Amniotic stem cell (primary cell): ENCODE data around the gene FGFBP2.

Experiments used
- DNase-seq: peaks from one replicate; lab custom pipeline; 2025; lab: John Stamatoyannopoulos, UW

FGFBP2 gene

GRCh38 chr4:15963001-15963451 lies at the start of gene FGFBP2:
Gene FGFBP2 (minus strand): TSS chr4:15963175. CDS start chr4:15963129, 46 bp downstream.
- DNase-seq = peak; percentile 34

- DNase-seq = no peak
Measured at GRCh38 chr4:16011173-16011572, 48.2 kb upstream of the FGFBP2 start.

- no peak for DNase-seq
Measured at GRCh38 chr4:16009153-16009552, 46.2 kb upstream of the FGFBP2 start.

- no peak for DNase-seq
Measured at GRCh38 chr4:16007471-16008095, 44.6 kb upstream of the FGFBP2 start.

DNA sequence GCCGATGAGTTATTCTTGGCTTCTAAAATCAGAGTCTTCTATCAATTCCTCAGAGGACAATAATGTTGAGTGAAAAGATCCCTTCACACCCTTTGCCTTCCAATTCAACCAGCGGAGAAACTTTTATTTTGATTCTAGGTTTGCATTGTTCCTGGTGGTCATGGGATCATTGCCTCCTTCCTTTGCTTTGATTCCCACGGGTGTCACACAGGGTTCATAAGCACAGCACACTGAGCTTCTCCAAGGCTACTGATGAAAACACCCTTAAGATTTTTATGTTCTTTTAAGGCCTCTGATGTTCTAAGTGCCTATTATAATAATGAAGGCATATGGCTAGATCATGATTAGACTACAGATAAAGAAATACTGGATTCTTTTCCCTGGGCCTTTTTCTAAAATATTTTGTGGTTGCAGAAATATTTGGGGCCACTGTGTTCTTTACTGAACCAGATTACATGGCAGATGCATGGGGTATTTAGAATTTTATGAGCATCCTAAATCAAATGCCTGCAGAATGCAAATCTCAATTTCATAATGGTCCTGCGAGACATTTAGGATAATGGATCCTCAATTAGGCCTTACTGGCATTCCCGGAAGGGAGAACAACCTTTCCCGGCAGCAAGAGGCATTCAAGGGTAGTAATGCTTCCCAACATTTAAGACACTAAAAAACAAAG lies 43.9 kb upstream of the FGFBP2 start:
- no peak for DNase-seq

DNA sequence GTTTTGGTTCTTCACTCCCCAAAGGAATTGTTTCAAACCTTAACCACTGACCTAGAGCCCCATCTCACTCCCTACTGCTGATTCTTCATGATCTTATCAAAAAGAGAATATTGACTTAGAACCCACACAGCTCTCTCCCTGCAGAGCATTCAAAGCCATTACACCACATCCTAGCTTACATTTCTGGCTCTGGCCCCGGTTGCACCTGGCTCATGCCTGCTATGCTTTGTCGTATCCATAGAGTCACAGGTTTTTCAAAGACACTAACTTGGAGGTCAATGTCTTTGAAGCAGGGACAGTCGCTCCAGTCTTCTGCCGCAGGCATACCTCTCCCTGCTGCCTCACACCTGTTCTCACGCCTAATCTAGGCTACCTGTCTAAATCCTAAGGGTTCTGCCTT lies 42.7 kb upstream of the FGFBP2 start:
- no peak for DNase-seq

DNA sequence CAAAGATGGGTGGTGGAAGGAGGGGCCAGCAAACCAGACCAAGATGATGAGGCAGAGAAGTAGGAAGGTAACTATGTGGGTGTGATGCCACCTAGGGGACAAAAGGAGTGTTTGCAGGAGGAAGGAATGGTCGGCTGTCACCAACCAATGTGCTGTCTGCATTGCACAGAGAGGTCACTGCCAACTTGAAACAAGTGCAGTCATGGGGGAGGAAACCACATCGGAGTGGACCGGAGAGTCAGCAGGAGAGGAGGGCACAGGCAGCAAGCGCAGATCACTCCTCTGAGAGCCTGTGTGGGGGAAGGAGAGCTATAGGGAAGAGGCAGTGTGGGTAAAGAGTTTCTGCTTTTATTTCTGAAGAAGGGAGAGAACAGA lies 38.5 kb upstream of the FGFBP2 start:
- peak; percentile 29 for DNase-seq

- DNase-seq = no peak
Measured at GRCh38 chr4:16000708-16001483, 37.9 kb upstream of the FGFBP2 start.

DNA sequence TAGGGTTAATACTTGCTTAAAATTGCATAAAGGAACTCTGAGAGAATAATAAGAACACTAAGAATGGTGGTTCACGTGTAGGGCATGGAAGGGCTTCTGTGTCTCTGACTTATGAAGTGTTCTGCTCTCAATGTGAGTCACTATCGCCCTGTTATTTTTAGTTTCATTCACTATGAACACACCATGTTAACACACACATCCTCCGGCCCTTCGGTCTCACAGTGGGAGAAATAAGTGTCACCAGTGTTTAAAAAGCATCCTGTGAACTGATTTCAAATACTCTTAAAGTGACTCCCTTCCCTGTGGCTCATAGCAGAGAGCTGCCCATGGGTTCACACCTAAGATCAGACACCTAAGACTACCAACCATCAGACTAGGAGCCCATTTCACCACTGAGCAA lies 33.8 kb upstream of the FGFBP2 start:
- no peak for DNase-seq

DNA sequence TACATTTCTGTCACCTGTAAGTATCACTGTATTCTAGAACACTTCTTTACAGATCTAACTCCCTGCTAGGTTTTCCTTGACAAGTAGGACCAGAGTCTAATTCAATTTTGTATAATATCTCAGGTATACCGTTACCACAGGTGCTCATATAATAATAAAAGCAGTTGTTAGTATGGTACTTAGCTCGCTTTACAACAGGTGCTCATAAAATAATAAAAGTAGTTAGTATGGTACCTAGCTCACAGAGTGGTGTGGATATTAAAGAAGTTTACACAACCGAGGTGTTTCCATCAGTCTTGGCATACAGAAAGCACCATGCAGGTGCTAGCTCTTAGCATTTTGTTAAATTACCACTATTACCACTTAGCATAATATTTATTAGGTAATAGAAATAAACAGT lies 32.9 kb upstream of the FGFBP2 start:
- no peak for DNase-seq

DNA sequence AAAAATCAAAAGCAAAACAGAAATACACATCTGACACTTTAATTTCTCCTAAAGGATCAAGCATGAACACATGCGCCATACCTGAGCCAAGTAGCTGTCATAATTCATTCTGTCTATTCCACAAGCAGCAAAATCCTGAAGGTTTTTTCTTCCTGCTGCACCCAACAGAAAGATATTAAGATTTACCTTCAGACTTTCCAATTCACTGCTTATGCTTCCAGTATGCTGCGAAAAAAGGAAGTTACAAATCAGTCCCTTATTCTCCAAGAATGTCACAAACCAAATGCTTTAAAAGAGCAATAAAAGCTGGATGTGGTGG lies 29.2 kb upstream of the FGFBP2 start:
- no peak for DNase-seq

DNA sequence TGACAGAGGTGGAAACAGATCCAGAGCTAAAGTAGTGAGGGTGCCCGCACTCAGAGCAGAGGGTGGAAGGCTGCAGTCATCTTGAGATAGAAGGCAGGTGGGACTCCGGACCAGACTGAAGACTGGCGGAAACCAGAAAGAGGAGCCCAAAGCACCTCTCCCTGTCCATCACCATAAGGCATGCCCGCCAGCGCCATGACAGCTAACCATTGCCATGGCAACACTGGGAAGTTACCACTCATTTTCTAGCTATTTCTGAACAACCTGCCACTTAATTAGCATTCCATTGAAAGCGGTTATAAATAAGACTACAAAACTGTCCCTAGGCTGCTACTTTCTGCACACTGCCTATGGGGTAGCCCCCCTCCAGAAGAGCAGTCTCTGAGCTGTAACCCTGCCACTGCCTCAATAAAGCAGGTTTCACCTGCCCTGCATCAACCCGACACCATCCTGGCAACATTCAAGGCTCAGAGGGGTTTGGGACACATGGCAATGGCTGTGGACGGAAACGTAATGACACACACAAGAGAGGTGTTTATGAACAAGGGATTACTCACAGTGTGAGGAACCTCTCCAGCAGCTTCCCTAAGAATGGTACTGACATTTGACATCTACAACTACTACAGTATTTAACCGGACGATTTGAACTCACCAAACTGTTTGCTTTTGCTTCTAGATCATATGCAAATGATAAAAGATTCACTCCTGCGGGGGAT lies 27.8 kb upstream of the FGFBP2 start:
- no peak for DNase-seq

GRCh38 chr4:15989424-15989823 lies 26.4 kb upstream of the FGFBP2 start:
- DNase-seq = no peak

DNA sequence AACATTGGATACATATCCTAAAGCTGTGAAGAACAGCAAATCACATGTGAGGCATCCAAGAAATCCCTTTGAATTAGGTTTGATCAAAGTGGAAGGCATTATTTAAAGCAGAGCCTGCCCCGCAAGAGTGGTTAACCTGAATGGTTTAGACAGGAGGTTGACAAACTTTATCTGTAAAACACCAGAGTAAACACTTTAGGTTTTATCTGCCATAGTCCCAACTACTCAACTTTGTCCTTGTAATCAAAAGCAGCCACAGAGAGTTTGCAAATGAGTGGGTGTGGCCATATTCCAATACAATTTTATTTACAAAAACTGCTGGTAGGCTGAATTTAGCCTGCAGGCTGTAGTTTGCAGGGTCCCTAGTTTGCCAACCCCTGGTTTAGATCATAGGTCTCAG lies 25.2 kb upstream of the FGFBP2 start:
- no peak for DNase-seq

DNA sequence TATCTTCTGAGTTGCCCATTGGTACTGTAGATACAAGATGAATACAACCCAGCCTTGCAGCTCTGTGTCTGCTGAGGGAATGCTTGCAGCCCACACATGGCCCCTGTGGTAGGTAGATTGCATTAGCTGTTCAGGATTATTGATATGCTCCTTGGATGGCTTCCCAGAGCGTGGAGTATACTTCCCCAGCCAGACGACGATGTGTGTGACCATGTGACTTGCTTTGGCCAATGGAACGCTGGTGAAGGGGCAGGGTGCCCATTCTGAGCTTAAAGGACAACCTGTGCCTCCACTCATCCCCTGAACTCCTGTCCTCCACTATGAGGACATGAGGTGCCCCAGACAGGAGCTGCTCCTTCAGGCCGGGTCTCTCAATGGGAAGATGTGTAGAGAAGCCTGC lies 23.9 kb upstream of the FGFBP2 start:
- DNase-seq = no peak

DNA sequence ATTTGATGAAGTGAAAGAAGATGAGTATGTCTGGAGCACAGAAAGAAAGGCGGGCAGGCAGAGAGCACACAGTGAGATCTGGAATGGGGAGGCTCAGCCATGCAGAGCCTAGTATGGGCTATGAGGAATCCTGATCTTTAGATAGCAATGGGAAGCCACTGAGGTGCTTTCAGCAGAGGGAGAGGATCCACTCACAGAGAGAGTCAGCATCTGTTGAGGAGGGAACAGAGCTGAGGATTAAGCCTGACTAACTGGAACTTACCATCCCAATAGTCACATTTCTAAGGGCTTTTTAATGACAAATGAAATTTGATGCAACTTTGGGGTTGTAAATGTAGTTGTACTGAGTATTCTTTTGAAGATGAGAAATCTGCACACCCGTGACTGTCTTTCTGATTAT lies 20.6 kb upstream of the FGFBP2 start:
- DNase-seq = no peak

- no peak for DNase-seq
Measured at GRCh38 chr4:15982842-15983524, 20.0 kb upstream of the FGFBP2 start.

DNA sequence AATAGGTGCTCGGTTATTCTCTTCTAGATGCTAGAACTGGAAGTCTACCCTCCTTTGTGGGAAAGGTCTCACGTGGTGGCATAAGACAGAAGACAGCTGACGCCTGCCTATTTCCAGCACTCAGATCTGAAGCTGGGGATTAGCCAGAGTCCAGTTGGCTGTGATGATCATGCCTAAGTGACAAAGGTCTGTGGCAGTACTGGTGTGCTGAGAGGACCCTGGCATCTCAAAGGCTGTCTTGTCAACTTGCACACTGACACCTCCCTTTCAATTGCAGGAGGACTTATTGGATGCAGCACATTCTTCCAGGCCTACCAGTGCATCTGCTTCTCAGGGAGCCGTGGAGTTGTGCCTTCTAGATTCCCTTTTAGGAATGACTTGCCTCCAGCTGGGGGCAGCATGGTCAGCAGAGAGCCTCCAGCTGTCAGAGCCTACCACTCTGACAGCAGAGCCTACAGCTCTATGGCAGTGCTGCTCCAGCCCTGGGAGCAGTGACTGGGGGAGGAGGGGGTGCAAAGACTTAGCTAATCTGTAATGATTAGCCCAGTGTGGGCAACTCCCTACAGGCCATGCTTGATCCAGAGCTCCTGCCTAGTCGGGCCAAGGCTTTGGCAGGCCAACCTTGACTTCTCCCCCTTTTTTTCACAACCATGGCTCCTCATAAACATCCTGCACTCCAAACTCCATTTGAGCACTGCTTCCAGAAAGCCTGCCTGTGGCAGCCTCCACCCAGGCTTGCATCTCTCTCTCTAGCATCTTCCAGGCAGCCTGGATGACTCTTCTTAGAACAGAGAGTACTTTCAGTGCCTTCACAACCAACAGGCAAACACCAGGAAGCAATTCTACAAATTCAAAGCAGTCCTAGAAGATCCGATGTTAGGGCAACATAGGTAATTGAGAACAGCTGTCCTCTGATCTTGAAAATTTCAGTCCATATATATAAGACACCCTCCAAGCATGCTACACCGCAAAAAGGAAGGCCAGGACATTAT lies 13.8 kb upstream of the FGFBP2 start:
- no peak for DNase-seq

DNA sequence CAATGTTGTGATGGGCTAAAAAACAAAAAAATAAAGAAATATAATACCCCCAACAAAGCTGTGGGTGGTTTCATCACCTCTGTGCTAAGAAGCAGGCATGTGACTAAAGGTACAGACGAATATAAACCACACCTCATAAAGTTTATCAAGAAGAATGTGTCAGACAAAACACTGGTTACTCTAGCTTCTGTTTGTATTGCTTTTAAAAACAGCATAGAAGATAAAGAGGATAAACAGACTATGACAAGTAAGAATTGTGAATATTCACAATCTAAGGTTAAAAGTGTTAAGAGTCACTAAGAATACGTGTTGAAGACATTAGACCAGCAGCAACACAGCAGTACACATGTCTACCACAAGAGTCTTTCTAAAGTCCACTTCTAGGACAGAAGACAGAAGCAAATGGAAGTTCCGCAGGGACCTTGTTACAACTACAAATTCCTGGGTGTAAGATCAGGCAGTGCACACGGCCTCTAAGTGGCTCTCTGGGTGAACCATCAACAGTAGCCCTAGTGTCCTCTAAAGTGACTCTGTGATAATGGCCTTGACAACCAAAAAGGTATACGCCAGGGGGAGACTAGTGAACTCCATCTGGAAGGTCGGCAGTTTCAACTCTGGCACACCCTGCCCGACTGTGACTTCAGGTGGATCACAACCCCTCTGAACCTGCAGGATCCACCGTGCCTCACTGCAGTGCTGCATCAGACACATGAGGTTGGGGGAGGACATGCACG lies 8.3 kb upstream of the FGFBP2 start:
- no peak for DNase-seq
